Activated CD8-positive, alpha-beta memory T cell treated with anti-CD3 and anti-CD28 coated beads, Interleukin-2, amount 50 U/mL, for 24 hours (primary cell): ENCODE data around the gene HHAT.
"Not testable (repeated sequence)": the region's sequence is repeated elsewhere in the genome, so short reads cannot be mapped to it uniquely, and the experiment has no call there.

Source experiments
- DNase-seq: peaks from one replicate; pipeline ENCODE4 v3.0.0-alpha.2; 2020; ENCODE audit errors: extremely low read depth

The HHAT gene

DNA sequence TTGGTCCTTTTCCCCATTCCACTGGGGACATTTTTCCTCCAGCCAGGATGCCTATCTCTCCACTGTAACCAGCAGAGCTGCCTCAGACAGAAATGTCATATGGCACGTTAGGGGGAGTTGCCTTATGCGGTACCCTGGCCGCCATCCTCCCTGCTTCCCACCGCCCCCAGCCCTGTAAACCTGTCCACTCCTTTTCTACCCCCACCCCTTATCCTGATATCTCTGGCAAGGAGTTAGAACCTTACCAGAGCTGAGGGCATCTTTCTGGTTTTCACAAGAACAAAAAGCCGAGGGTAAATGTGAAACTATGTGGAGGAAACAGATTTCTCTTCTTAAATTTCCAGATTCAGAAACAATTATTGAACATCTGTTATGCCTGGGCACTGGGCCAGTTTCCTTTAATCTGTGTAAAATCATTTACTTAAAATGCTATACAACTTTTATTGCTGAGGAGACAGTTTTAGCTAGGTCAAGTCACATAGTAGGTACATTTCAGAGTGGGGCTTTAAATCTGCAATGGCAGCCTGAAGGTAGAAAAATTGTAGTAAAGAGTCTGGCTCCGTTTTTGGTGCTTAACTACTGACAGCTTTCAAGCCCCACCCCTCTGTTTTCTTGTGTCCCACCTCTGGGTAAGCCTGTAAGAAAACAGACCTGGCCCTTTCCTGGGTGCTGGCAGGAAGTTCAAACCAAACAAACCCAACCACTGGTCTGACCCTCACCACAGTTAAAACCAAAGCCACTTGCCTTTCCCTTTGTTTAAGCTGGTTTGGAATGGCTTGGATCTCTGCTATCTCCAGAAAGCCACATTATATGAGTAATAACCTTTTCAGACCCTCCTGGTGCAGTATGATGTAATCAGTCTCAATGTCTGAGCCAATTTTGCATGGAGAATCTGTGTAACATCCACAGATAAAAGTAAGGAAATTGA lies 319.0 kb downstream of the HHAT start:
- no peak for DNase-seq

DNA sequence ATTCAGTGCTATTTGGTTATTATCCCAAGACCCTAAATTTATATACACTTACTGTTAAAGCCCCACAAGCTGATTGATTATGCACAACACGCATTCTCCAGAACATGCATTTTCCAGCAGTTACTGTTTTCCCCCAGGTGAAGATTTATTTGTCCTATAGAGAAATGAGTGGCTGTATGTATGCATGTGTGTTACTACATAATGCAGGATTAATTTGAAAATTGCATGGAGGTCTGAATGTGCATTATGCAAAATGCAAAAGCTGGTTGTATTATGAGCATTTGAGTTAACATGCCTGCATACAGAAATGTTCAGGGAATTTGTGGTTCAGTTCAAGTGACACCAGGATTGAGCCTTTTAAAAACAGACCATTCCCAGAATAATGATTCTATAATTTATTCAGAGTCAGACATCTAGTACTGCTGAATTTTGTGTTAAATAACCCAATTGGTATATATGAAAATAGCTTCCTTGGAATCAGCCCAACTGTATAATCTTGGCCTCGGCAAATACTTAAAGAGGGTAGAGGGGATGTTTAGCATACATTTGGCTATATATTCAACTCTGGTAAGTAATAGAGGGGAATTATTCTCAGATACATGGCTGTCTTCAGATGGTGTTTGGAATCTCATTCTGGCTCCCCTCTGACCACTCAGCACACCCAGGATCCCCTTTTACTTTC lies 320.0 kb downstream of the HHAT start:
- no peak for DNase-seq

- DNase-seq: no peak
Observed at GRCh38 chr1:210650403-210650802, 321.7 kb downstream of the HHAT start.

- DNase-seq: no peak
Observed at GRCh38 chr1:210652329-210652954, 323.7 kb downstream of the HHAT start.

- no peak for DNase-seq
Observed at GRCh38 chr1:210653771-210654170, 325.1 kb downstream of the HHAT start.

- DNase-seq: no peak
Observed at GRCh38 chr1:210654176-210654981, 325.7 kb downstream of the HHAT start.

- no peak for DNase-seq
Observed at GRCh38 chr1:210655511-210655910, 326.8 kb downstream of the HHAT start.

DNA sequence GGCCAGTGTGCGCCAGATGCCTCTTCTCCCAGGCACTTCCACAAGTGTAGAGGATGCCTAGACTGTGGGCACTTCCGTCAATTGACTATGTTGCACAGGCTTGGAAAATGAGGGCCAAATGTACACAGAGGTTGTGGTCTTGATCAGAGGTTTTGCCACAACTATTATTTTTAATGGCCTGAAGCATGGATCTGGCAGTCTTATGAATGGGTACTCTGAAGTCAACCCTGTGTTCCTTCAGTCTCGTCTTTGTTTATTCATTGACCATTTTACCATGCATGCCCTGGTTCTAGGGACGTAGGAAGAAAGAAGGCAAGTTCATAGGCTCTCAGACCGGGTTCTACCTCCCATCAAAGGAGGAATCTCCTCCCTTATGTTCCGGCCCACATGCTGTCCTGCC lies 329.1 kb downstream of the HHAT start:
- no peak for DNase-seq

- not testable (repeated sequence) for DNase-seq
Observed at GRCh38 chr1:210661520-210661919, 332.8 kb downstream of the HHAT start.

GRCh38 chr1:210662291-210663050 lies 333.8 kb downstream of the HHAT start:
- no peak for DNase-seq

- DNase-seq: no peak
Observed at GRCh38 chr1:210663730-210664573, 335.2 kb downstream of the HHAT start.

DNA sequence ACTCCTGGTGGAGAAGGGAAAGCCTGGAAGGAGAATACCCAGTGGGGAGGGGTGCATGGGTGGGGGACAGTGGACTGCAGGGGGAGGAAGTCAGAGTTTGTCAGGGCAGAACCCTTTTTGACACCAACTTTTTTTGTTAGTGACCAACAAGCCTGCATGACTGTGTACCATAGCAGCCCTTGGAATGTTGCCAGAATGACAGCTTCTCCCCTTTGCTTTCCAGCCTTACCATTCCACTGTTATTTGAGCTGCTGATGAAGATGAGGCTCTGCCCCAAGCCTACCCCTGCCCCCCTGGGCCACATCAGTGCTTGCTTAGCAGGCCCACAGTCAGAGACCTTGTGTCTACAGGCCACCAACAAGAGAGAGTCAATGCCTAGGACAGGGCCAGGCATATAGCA lies 341.2 kb downstream of the HHAT start:
- no peak for DNase-seq

DNA sequence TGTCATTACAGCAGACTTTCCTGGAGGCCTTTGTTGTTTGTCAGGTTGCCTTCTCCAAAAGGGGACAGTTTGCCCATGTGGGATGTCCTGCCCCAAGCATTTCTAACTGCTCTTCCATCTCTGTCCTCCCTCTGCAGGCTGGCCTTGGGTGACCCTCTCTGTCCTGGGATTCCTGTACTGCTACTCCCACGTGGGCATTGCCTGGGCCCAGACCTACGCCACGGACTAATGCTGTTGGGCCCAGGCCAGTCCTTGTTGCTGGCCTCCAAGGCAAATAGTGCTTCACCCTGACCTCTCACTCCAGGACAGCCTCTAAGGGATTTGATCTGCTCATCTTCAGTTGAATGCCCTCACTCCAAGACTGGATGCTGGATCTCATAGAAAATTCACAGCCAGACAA lies 345.4 kb downstream of the HHAT start:
- no peak for DNase-seq

GRCh38 chr1:210676539-210676938 lies 347.8 kb downstream of the HHAT start:
- DNase-seq: no peak

GRCh38 chr1:210677533-210677932 lies 348.8 kb downstream of the HHAT start:
- no peak for DNase-seq

DNA sequence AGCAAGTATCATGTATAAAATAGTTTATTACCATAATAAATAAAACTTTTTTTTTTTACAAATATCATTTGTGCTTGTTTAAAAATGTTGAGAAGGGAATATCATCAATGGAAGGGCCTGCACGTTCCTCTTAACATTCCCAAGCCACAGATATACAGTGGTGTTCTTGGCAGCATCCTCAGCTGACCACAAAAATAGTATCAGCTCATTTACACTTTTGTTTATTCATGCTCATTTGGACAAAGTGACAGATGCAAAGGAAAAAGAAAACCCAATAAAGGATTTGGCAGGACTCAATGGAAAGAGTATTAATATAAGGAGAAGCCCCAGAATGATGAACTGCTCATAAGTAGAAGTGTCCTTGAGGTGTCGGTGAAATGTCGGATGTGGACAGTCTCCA lies 349.6 kb downstream of the HHAT start:
- DNase-seq: no peak

- no peak for DNase-seq
Observed at GRCh38 chr1:210681158-210681557, 352.5 kb downstream of the HHAT start.

DNA sequence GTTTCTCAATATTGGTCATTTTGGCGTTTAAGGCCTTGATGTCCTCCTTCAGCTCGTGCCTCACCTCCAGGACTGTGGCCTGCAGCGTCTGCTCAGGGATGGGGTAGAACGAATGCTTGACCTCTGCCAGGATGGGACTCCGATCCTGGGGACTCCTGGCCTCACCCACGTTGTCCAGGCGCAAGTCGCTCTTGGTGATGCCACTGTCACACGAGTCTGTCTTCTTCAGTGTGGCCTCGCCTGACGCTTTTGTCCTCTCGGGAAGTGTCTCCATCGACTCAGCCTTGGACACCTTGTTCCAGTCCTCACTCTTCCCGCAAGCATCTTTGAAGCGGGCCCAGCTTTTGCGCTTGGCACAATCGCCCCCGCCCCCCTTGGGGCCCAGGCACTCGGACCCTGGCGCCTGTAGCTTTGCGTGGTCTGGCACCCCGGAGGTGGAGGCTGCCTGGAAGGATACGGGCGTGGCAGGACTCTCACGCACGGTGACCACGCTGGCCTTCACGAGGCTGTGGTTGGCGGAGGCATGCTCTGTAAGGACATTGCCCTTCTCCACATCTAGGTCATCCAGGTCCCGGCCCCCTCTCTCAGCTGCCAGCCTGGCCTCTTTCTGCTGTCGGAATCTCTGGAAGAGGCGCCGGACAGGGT lies 354.8 kb downstream of the HHAT start:
- DNase-seq: no peak

- no peak for DNase-seq
Observed at GRCh38 chr1:210684466-210685294, 356.0 kb downstream of the HHAT start.
